Measurements from ENCODE around the gene CCL15. TPM values are rescaled to one million over a fixed set of nuclear protein-coding genes. Genes with fewer than 3 reads are reported as not detected.

Gene CCL15
- total and polyA plus RNA-seq, 2 of the 13 experiments (the other 11 are each of a cell fraction or from before 2014, with no cell fraction given) = 29.2 to 45.9 TPM

DNA sequence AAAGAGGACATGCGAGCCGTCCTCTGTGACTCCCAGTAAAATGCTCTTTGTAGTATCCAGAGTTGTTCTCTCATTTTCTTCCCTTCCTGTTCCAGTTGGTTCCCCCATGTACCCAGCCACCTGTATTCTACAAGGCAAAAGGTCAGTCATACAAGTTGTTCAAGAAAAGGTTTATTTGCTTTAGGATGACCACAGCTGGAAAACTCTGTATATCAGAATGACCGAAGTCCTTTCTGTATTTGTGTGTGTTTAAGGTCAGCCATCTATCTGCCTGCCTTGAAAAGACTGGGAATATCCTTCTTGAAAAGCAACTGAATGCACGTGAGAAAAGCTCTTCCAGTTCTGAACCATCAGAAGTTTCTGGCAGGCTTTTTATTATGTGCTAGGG lies 28.4 kb downstream of the CCL15 start (continued):
- TF ChIP-seq, protein P1, sequence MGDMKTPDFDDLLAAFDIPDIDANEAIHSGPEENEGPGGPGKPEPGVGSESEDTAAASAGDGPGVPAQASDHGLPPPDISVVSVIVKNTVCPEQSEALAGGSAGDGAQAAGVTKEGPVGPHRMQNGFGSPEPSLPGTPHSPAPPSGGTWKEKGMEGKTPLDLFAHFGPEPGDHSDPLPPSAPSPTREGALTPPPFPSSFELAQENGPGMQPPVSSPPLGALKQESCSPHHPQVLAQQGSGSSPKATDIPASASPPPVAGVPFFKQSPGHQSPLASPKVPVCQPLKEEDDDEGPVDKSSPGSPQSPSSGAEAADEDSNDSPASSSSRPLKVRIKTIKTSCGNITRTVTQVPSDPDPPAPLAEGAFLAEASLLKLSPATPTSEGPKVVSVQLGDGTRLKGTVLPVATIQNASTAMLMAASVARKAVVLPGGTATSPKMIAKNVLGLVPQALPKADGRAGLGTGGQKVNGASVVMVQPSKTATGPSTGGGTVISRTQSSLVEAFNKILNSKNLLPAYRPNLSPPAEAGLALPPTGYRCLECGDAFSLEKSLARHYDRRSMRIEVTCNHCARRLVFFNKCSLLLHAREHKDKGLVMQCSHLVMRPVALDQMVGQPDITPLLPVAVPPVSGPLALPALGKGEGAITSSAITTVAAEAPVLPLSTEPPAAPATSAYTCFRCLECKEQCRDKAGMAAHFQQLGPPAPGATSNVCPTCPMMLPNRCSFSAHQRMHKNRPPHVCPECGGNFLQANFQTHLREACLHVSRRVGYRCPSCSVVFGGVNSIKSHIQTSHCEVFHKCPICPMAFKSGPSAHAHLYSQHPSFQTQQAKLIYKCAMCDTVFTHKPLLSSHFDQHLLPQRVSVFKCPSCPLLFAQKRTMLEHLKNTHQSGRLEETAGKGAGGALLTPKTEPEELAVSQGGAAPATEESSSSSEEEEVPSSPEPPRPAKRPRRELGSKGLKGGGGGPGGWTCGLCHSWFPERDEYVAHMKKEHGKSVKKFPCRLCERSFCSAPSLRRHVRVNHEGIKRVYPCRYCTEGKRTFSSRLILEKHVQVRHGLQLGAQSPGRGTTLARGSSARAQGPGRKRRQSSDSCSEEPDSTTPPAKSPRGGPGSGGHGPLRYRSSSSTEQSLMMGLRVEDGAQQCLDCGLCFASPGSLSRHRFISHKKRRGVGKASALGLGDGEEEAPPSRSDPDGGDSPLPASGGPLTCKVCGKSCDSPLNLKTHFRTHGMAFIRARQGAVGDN (CRISPR knock-in tag; IDR thresholded peaks at IDR 0.05) = no peak
- TF ChIP-seq, protein P2, sequence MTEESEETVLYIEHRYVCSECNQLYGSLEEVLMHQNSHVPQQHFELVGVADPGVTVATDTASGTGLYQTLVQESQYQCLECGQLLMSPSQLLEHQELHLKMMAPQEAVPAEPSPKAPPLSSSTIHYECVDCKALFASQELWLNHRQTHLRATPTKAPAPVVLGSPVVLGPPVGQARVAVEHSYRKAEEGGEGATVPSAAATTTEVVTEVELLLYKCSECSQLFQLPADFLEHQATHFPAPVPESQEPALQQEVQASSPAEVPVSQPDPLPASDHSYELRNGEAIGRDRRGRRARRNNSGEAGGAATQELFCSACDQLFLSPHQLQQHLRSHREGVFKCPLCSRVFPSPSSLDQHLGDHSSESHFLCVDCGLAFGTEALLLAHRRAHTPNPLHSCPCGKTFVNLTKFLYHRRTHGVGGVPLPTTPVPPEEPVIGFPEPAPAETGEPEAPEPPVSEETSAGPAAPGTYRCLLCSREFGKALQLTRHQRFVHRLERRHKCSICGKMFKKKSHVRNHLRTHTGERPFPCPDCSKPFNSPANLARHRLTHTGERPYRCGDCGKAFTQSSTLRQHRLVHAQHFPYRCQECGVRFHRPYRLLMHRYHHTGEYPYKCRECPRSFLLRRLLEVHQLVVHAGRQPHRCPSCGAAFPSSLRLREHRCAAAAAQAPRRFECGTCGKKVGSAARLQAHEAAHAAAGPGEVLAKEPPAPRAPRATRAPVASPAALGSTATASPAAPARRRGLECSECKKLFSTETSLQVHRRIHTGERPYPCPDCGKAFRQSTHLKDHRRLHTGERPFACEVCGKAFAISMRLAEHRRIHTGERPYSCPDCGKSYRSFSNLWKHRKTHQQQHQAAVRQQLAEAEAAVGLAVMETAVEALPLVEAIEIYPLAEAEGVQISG (CRISPR knock-in tag; IDR thresholded peaks at IDR 0.05) = no peak
- TF ChIP-seq ZNF781 (CRISPR knock-in tag; IDR thresholded peaks at IDR 0.05; ENCODE audit: borderline replicate concordance, not compliant biosample characterization) = no peak
- no peak for TF ChIP-seq CEBPB (IDR thresholded peaks at IDR 0.05; ENCODE audit: borderline replicate concordance, low read depth, low read length)
- no peak for TF ChIP-seq NFE2 (CRISPR knock-in tag; IDR thresholded peaks at IDR 0.05)
- no peak for TF ChIP-seq BORCS8-MEF2B (CRISPR knock-in tag; IDR thresholded peaks at IDR 0.05)
- no peak for TF ChIP-seq RAD21 (CRISPR knock-in tag; IDR thresholded peaks at IDR 0.05)
- no peak for TF ChIP-seq ZNF775 (CRISPR knock-in tag; IDR thresholded peaks at IDR 0.05; ENCODE audit: borderline replicate concordance)
- TF ChIP-seq, protein P3, sequence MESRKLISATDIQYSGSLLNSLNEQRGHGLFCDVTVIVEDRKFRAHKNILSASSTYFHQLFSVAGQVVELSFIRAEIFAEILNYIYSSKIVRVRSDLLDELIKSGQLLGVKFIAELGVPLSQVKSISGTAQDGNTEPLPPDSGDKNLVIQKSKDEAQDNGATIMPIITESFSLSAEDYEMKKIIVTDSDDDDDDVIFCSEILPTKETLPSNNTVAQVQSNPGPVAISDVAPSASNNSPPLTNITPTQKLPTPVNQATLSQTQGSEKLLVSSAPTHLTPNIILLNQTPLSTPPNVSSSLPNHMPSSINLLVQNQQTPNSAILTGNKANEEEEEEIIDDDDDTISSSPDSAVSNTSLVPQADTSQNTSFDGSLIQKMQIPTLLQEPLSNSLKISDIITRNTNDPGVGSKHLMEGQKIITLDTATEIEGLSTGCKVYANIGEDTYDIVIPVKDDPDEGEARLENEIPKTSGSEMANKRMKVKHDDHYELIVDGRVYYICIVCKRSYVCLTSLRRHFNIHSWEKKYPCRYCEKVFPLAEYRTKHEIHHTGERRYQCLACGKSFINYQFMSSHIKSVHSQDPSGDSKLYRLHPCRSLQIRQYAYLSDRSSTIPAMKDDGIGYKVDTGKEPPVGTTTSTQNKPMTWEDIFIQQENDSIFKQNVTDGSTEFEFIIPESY (CRISPR knock-in tag; IDR thresholded peaks at IDR 0.05) = no peak
- no peak for TF ChIP-seq MAFF (IDR thresholded peaks at IDR 0.05; ENCODE audit: low read depth, low read length)
- 0 out of 2 replicates have a peak, but pooled peaks have one; percentile 2 for TF ChIP-seq ADNP (CRISPR knock-in tag; IDR thresholded peaks at IDR 0.05)
- peak; percentile 9; the same call in 1 of the 2 replicates for TF ChIP-seq ZNF792 (CRISPR knock-in tag; IDR thresholded peaks at IDR 0.05)
- TF ChIP-seq, protein P4, sequence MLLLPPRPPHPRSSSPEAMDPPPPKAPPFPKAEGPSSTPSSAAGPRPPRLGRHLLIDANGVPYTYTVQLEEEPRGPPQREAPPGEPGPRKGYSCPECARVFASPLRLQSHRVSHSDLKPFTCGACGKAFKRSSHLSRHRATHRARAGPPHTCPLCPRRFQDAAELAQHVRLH (CRISPR knock-in tag; IDR thresholded peaks at IDR 0.05; ENCODE audit: borderline replicate concordance, low read depth) = no peak
- TF ChIP-seq, protein P5, sequence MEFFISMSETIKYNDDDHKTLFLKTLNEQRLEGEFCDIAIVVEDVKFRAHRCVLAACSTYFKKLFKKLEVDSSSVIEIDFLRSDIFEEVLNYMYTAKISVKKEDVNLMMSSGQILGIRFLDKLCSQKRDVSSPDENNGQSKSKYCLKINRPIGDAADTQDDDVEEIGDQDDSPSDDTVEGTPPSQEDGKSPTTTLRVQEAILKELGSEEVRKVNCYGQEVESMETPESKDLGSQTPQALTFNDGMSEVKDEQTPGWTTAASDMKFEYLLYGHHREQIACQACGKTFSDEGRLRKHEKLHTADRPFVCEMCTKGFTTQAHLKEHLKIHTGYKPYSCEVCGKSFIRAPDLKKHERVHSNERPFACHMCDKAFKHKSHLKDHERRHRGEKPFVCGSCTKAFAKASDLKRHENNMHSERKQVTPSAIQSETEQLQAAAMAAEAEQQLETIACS (CRISPR knock-in tag; IDR thresholded peaks at IDR 0.05) = no peak
- TF ChIP-seq ATF7-NPFF (CRISPR knock-in tag; IDR thresholded peaks at IDR 0.05; ENCODE audit: low read depth) = no peak
- TF ChIP-seq TBL1XR1 (IDR thresholded peaks at IDR 0.05; ENCODE audit: borderline replicate concordance, low read length, partially characterized antibody) = no peak
- TF ChIP-seq ELF1 (CRISPR knock-in tag; IDR thresholded peaks at IDR 0.05) = no peak
- no peak for TF ChIP-seq TAF1 (CRISPR knock-in tag; IDR thresholded peaks at IDR 0.05)
- TF ChIP-seq AGO2 (optimal IDR thresholded peaks at IDR 0.05; ENCODE audit: low read depth, low read length) = no peak
- TF ChIP-seq, protein P6, sequence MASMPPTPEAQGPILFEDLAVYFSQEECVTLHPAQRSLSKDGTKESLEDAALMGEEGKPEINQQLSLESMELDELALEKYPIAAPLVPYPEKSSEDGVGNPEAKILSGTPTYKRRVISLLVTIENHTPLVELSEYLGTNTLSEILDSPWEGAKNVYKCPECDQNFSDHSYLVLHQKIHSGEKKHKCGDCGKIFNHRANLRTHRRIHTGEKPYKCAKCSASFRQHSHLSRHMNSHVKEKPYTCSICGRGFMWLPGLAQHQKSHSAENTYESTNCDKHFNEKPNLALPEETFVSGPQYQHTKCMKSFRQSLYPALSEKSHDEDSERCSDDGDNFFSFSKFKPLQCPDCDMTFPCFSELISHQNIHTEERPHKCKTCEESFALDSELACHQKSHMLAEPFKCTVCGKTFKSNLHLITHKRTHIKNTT (CRISPR knock-in tag; IDR thresholded peaks at IDR 0.05) = no peak
